Measurements from ENCODE around the gene NAPSA.
A peak's percentile ranks its signal among the peaks of the same experiment; 100 is the strongest.
"Not testable (repeated sequence)": the region's sequence is repeated elsewhere in the genome, so short reads cannot be mapped to it uniquely, and the experiment has no call there.

Gene NAPSA

DNA sequence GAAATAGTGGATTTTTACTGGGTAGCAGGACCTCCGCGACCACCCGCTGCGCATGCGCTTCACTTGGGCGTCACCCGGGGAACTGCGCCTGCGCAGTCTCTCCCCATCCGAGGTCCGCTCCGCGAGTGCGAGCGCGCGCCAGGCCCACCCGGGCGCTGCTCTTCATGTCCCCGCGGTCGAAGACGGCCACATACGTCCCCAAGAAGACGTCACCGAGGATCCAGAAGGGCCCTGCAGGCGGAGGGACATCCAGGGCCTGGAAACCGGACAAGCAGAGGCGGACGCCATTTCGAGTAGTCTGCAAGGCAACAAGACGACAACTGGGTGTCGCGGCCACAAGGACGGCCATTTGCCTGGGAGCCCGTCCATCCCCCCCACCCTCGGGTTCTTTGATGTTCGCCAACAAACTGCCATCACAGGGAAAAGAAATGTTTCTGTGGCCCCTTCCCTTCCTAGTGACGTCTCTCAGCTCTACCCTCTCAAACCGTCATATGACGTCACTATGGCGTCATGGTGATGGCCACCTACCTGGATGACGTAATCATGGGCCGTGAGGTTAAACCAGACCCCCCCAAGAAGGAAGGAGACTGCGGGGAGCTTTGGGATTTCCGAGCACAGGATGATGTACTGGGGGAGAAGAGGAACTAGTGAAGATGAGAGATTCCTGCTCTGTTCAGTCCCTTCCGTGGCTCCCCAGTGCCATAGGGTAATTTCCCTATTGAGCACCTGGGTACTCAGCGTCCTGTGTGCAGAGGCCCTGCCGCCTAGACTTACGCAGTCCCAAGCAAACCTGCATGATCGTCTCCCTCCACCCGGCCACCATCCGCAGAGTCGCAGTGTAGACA, 6.7 kb downstream of the NAPSA start:
- no peaks in the 10 kb centered on the region for H3K9me3 ChIP-seq (ENCODE audit: severe bottlenecking)
- H3K4me3 ChIP-seq (ENCODE audit: low read depth, low read length), result no peak overlapping the region
- no peaks in the 10 kb centered on the region for H3K27me3 ChIP-seq (ENCODE audit: insufficient read depth, low read depth, severe bottlenecking)
- no peaks in the 10 kb centered on the region for H3K36me3 ChIP-seq
- DNase-seq, result no peak
- no peak overlapping the region for H3K27ac ChIP-seq
- TF ChIP-seq CTCF (IDR thresholded peaks at IDR 0.05; ENCODE audit: low read depth, low read length), result no peak

DNA sequence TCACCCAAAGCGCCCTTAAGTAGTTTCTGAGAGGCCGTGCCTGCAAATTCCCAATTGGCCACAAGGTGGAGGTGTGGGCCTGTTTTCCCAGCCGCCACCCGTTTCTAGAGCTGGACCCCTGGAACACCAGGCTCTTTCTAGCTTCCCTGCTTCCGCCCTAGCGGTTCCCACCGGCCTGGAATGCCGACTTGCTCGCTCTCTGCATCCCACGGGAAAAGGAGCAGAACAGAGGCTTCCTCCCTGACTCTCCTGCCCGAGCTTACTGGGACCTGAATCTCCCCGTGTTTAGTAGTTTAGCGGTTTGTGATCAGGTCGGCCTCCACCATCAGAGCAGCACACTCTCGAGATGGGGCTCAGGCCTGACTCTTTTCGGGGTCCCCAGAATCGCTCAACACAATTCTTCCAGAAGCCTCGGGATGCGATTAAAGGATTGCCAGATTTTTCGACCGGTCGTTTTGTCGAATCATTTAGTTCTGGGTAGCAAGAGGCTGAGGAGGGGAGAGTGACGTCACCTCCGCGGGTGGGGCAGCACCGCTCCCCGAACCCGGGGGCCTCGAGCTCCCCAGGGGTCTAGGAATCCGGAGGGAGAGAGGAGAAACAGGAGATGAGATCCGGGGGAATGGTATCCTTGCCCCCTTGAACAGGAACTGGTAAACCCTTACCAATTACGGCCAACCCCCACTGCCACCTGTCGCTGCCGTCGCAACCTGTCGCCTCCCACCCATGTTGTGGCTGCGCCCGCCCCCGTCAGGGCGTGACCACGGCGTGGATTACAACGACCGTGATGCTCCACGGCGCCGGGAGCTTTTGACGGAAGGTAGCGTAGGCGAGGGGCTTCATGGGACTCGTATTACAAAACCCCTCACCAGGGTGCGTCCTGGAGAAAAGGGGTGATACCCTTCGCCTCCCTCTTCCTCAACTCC, 8.0 kb downstream of the NAPSA start:
- Histone ChIP-seq H3K36me3 (no peaks in the 10 kb centered on the region), H3K27me3 (ENCODE audit: insufficient read depth, low read depth, severe bottlenecking) (no peaks in the 10 kb centered on the region), H3K4me3 (ENCODE audit: low read depth, low read length) (peak overlapping the region; percentile 93), H3K27ac (peak overlapping the region; percentile 63), H3K9me3 (ENCODE audit: severe bottlenecking) (no peaks in the 10 kb centered on the region)
- TF ChIP-seq CTCF (IDR thresholded peaks at IDR 0.05; ENCODE audit: low read depth, low read length), result peak; percentile 71
- DNase-seq, result peak; percentile 75

- Histone ChIP-seq H3K36me3 (no peaks in the 10 kb centered on the region), H3K27ac (no peak overlapping the region)
- no peak for DNase-seq
Measured at GRCh38 chr19:50356691-50357177, 8.7 kb downstream of the NAPSA start.

GRCh38 chr19:50353487-50353880, 12.0 kb downstream of the NAPSA start:
- not testable (repeated sequence) for H3K36me3 ChIP-seq; H3K27ac ChIP-seq; H3K4me3 ChIP-seq (ENCODE audit: low read depth, low read length); DNase-seq; H3K9me3 ChIP-seq (ENCODE audit: severe bottlenecking); H3K27me3 ChIP-seq (ENCODE audit: insufficient read depth, low read depth, severe bottlenecking)

More at GRCh38 chr19:50356691-50357177, 8.7 kb downstream of the NAPSA start:
- no peak for TF ChIP-seq CTCF (IDR thresholded peaks at IDR 0.05; ENCODE audit: low read depth, low read length)
- Histone ChIP-seq H3K27me3 (ENCODE audit: insufficient read depth, low read depth, severe bottlenecking) (no peaks in the 10 kb centered on the region), H3K9me3 (ENCODE audit: severe bottlenecking) (no peaks in the 10 kb centered on the region), H3K4me3 (ENCODE audit: low read depth, low read length) (no peak overlapping the region; the same call in 1 of the 2 replicates)

- Histone ChIP-seq H3K9me3 (ENCODE audit: severe bottlenecking) (no peaks in the 10 kb centered on the region), H3K27ac (no peak overlapping the region), H3K27me3 (ENCODE audit: insufficient read depth, low read depth, severe bottlenecking) (no peaks in the 10 kb centered on the region), H3K4me3 (ENCODE audit: low read depth, low read length) (no peak overlapping the region), H3K36me3 (no peaks in the 10 kb centered on the region)
- DNase-seq, result no peak
- TF ChIP-seq CTCF (IDR thresholded peaks at IDR 0.05; ENCODE audit: low read depth, low read length), result no peak
Measured at GRCh38 chr19:50352242-50352641, 13.2 kb downstream of the NAPSA start.
